H54 (cell line): ENCODE data around the gene PROM2.
"Not testable (repeated sequence)": the region's sequence is repeated elsewhere in the genome, so short reads cannot be mapped to it uniquely, and the experiment has no call there.

Experiments
- DNase-seq: peaks from one replicate; pipeline ENCODE4 v3.0.0; 2011; ENCODE audit warnings: low spot score, mixed read lengths; ENCODE audit not compliant: insufficient read length
- FAIRE-seq: peaks from 3 replicates; lab custom pipeline; 2011; peaks lifted over from hg19 to GRCh38; lab: Jason Lieb, UNC
- POLR2A ChIP-seq: IDR thresholded peaks from 2 replicates; pipeline ENCODE4 v1.6.1; 2011; ENCODE audit warnings: low read depth, mild to moderate bottlenecking, low read length

The PROM2 gene

GRCh38 chr2:95262896-95263542, 11.2 kb upstream of the PROM2 start:
- TF ChIP-seq POLR2A: no peak
- FAIRE-seq (no peak), DNase-seq (no peak)

GRCh38 chr2:95264624-95265023, 9.6 kb upstream of the PROM2 start:
- TF ChIP-seq POLR2A: no peak
- no peak for FAIRE-seq
- no peak for DNase-seq

GRCh38 chr2:95265182-95265581, 9.1 kb upstream of the PROM2 start:
- FAIRE-seq (no peak), DNase-seq (no peak)
- TF ChIP-seq POLR2A: no peak

GRCh38 chr2:95266781-95267430, 7.3 kb upstream of the PROM2 start:
- DNase-seq (no peak), FAIRE-seq (no peak)
- TF ChIP-seq POLR2A: no peak

- no peak for TF ChIP-seq POLR2A
- DNase-seq (no peak), FAIRE-seq (no peak)
These were observed 6.6 kb upstream of the PROM2 start for GRCh38 chr2:95267458-95268210.

GRCh38 chr2:95268211-95269035, 5.8 kb upstream of the PROM2 start:
- no peak for TF ChIP-seq POLR2A
- no peak for DNase-seq
- no peak for FAIRE-seq

DNA sequence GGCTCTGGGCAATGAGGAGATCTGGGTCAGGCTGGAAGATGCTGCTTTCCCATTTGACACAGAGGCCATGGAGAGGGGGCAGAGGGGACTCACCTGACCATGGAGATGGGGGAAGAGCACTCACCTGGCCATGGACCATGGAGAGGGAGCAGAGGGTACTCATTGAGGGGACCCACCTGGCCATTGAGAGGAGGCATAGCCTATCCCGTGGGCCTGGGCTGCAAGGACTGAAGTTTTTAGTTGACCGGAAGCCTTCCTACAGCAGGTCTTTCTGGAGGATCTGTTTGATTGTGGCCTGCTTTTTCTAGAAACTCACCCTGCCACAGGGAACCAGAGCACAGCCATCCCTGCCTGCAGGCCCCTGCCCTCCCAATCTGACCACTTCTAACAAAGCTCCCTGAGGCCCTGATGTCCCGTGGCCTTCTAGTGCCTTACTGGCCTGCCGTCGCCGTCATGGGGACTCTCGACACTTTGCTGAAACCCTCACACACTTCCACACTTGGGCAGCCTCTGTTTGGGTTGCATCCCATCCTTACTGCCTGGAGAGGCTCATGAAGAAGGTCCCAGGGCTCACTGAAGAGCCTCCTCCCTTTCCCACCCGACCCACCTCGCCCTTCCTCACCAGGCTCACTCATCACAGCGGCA, 5.1 kb upstream of the PROM2 start:
- DNase-seq (no peak), FAIRE-seq (no peak)
- no peak for TF ChIP-seq POLR2A

DNA sequence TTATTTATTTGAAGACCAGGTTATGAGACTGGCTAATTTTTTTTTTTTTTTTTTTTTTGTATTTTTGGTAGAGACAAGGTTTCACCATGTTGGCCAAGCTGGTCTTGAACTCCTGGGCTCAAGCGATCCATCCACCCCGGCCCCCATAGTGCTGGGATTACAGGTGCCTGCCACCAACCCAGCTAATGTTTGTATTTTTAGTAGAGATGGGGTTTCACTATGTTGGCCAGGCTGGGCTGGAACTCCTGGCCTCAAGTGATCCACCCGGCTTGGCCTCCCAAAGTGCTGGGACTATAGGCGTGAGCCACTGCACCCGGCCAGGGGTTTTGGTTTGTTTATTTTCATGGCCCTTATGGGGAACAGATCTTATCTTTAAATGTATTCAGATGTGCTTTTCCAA, 4.5 kb upstream of the PROM2 start:
- not testable (repeated sequence) for DNase-seq, FAIRE-seq

- FAIRE-seq: no peak
- DNase-seq: no peak
These were observed 3.6 kb upstream of the PROM2 start for GRCh38 chr2:95270541-95271081.

DNA sequence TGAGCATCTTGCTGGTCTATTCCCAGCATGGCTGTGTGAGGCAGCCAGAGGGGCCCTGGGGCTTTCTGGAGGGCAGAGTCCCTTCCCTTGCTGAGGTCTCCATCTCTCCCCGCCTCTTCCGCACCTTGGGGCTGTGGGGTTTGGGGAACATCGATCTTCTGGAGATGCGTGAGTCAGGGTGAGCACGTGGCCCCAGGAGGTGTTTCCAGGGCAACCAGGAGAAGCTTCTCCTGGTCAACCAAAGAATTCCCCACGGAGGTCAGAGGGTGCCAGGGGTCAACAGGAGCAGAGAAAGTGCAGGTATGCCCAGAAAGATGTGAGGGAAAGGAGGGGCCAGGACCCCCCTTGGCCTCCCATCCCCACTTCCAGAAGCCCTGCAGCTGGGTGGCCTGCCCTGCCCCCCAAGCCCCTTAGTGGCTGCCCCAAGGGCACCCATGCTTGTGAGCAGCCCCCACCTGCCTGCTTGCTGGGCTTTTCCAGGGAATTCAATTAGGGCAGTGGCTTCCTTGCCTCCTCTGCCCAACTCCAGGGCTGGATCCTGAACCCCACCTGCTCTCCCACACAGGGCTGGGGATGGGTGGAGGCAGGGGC, 2.8 kb upstream of the PROM2 start:
- DNase-seq (no peak), FAIRE-seq (no peak)
- TF ChIP-seq POLR2A: no peak

More at GRCh38 chr2:95270541-95271081, 3.6 kb upstream of the PROM2 start:
- no peak for TF ChIP-seq POLR2A

GRCh38 chr2:95272299-95272751, 1.9 kb upstream of the PROM2 start:
- FAIRE-seq (no peak), DNase-seq (no peak)
- no peak for TF ChIP-seq POLR2A

DNA sequence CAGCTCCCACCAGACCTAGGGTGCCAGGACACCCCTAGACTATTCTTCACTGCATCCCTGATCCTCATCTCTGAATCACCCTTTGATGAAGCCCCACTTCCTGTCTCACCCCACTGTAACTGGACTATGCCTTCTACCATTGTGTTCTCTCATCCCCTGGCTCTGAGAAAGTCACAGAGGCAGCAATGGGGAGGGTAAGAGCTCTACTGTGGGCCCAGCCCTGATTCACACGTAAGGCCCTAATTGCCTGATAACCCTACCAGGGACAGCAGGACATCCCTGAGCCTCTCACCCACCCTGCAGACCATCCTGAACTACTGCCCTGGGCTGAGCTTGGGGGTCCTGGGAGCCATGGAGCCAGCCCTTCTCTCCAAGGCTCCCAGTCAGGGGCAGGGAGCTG, 1.5 kb upstream of the PROM2 start:
- TF ChIP-seq POLR2A: no peak
- FAIRE-seq (no peak), DNase-seq (no peak)
